GM19240 (cell line): ENCODE measurements around the gene SHC4.
"Not testable (repeated sequence)": the region's sequence is repeated elsewhere in the genome, so short reads cannot be mapped to it uniquely, and the experiment has no call there.

ENCODE experiments used
- DNase-seq: peaks from one replicate; pipeline ENCODE4 v3.0.0; 2011; ENCODE audit warnings: low spot score; ENCODE audit not compliant: insufficient read length

The SHC4 gene

GRCh38 chr15:48883699-48884098, 80.0 kb downstream of the SHC4 start:
- no peak for DNase-seq

DNA sequence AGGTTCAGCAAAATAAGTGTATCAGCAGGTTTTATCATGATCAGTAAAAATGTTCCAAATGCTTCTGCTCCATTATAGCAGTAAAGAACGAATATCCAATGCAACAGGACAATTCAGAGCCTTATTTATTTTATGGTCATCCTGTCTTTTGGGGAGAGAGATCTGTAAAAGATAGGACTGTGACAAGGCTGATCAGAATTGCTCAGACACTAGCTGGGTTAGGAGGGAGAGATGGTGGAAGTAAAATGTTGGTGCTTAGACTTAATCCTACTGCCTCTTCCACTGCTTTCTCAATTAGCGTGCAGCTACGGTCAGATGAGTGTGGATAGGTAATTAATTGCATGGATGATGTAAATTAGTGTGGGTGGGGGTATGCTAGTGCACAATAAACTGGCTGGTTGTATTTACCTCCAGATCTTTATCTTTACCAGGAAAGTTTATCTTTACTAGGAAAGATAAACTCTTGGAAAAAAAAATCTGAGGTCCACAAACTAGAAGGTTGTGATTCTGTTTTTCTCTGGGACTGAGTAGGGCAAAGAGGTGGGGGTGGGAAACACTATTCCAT, 83.6 kb downstream of the SHC4 start:
- DNase-seq = no peak

GRCh38 chr15:48877630-48878595, 85.8 kb downstream of the SHC4 start, which contains the start of gene EID1:
TSS of gene EID1 (plus strand) at chr15:48878134. CDS start at chr15:48878177, 43 bp downstream.
- peak; percentile 78 for DNase-seq

DNA sequence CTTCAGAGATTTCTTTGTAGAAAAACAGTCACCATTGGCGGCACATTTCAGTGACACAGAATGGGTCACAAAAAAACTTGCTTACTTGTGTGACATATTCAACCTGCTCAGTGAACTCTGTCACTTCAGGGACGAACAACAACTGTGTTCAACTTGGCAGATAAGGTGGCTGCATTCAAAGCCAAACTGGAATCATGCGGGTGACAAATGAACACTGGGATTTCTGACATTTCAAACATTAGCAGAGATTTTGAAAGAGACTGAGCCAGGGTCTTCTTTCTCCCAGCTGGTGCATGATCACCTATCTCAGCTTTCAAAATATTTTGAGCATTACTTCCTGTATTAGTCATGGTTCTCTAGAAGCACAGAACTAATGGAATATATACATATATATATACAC, 87.7 kb downstream of the SHC4 start:
- DNase-seq = no peak

GRCh38 chr15:48875241-48875960, 88.3 kb downstream of the SHC4 start:
- DNase-seq = no peak

- DNase-seq = no peak
These were observed 91.1 kb downstream of the SHC4 start for GRCh38 chr15:48872632-48873031.

GRCh38 chr15:48871542-48871941, 92.2 kb downstream of the SHC4 start:
- DNase-seq = no peak

DNA sequence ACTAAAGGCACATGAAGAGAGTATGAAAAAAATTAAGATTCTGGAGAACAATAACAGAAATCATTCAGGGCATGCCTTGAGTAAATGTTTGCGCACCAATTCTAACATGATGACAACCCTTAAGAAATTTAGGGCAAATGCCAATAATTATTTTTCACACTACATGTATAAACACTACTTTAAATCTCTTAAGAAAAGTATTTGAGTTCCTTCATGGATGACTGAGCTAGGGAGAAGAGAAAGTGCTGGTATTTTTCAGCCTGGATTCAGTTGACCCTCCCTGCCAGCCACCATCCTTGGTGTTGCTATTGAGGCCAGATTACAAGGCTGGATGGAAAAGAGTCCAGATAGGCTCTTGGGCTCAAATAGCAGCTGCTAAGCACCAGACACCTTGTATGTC, 93.8 kb downstream of the SHC4 start:
- no peak for DNase-seq

DNA sequence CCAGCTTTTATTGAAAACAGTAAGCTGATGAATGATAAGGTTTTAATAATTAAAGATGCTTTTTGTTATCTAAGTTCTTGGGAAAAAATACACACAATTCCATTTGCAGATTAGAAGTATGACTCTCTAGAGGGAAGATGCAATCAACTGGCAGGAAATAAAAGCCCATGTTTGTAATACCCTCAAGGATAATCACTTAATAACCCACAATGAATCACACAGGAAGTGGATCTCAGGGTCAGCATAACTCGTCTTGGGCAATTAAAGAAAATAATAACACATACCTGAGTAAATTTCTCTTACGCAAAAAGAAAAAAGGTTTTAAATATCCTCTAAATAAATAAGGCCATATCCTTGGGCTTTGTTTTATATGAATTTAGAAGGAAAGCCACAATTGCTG, 95.2 kb downstream of the SHC4 start:
- DNase-seq = no peak

GRCh38 chr15:48868023-48868422, 95.7 kb downstream of the SHC4 start:
- no peak for DNase-seq

DNA sequence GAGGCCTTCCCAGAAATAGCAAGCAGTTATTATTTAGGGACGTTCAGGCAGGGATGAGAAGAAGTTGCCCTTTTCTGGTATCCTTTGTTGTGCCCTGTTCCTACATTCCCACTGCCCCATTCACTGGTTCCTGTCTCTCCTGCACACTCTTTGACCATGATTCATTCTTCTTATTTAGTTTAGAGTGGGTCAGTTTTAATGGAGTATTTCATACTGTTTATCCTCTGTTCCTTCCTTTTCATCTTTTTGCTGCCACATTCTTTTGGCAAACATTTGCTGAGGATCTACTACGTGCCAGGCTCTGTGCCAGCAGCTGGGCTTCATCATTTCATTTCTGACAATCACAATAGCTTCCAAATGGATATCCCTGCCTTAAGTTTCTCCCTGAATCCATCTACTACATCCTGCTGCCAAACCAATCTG, 97.6 kb downstream of the SHC4 start:
- DNase-seq = no peak

DNA sequence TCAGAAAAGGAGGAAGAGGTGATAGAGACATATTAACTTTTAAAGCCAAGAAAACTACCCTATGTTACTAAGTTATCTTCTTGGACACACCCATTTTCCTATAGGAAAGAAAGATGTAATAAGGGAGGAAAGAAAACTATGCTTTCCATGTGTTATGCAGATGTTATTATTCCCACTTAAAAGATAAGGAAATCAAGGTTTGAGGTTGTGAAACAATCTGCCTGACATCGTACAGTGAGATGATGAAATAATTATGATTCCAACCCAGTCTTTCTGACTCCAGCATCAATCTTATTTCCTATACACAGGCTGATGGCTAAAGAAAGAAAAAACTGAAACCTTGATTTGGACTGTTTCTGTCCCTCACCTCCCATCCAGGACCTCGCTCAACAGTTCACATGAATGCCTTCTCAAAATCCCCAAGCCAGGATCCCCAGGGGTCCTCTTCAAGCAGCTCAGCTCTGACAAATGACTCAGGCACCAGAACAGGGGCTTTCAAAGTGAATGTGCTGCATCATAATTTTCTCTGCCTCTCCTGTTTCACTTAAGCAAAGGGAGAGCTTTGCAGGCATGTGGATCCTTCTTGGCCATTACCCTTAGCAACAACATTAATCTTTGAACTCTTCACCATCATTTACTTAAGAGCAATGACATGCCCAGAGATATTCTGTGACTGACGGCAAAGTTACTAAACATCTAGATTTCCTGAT, 98.2 kb downstream of the SHC4 start:
- no peak for DNase-seq

GRCh38 chr15:48862705-48863104, 101.0 kb downstream of the SHC4 start:
- DNase-seq = no peak

DNA sequence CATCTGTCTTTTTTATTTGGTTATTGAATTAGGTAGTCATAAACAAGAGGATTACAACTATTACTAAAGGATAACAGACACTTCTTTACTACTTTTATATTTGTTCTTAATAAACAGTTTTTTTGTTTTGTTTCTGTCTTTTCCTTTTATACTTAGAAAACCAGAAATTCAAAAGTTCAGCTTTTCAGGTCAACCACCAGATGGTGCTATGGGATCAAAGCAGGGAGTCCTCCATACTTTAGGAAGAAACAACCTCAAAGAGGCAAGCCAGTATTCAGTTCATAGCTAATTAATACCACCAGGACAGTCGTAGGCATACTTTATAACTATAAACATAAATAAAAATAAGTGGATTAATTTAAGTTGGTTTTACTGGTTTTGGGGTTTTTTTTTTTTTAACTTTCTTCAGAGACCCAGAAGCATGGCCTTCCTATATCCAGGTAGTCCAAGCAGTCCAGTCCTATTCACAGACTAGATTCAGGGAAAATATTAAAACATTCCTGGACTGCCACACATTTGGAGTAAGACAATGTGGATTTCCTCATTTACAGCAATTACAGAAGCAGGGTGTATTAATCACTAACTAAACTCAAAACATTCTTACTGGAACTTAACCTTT, 101.8 kb downstream of the SHC4 start:
- peak; percentile 10 for DNase-seq

DNA sequence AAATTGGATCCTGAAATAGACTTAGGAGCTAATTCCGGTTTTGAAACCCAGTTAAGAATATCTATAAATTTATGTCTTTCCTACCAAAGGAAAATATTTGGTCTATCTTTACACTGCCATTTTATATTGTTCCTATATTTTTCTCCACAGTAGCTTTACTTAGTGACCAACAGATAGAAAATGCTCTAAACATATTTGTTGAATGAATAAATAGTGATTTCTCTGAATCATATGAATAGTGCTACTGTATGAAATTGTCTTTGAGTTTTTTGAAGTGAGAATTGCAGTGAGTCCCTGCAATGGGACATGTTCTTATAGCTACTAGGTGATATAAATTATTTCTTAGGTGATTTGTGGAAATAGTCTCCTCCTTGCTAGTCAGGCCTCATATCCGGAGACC, 104.3 kb downstream of the SHC4 start:
- DNase-seq = no peak

GRCh38 chr15:48858401-48858800, 105.3 kb downstream of the SHC4 start:
- DNase-seq = no peak

GRCh38 chr15:48856942-48857341, 106.8 kb downstream of the SHC4 start:
- DNase-seq = no peak

DNA sequence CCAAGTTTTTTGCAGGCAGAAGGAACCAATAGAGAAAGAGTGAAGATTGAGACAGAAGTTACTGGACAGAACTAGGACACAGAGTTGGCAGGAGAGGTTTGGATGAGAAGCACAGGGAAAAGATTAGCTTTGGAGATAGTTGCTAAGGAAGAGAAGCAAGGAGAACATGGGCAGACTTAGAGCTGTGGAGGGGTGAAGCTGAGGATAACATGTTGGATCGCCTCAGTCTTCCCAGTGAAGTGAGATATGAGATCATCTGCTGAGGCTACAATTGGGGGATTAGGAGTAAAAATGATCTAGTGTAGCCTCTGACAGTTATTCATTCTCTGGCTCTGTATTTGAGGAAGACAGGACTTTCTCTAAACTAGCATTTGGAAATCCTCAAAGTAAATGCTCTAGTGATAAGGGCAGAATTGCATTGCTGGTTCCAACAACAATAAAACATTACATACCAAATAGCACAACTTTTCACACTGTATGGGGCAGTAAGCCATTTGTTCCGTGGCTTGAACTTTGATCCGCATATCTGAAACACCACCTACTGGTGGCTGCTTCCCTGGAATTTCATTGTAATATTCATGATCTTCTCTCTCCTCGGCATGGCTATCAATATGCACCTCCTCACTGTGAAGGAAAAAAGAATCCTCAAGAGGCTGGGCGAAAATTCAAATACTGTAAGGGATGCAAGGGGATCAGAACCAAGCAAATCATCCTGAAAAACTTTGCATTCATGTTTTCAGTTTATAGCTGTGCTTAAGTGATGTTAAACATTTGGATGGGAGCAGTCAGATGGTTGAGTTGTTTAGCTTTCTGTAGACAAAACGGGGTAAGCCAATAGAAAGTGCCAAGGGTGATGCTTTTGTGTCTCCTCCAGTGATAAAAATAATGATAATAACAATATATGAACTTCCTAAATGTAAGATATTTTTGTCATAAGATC, 107.9 kb downstream of the SHC4 start:
- no peak for DNase-seq

- not testable (repeated sequence) for DNase-seq
These were observed 109.3 kb downstream of the SHC4 start for GRCh38 chr15:48854434-48854833.

DNA sequence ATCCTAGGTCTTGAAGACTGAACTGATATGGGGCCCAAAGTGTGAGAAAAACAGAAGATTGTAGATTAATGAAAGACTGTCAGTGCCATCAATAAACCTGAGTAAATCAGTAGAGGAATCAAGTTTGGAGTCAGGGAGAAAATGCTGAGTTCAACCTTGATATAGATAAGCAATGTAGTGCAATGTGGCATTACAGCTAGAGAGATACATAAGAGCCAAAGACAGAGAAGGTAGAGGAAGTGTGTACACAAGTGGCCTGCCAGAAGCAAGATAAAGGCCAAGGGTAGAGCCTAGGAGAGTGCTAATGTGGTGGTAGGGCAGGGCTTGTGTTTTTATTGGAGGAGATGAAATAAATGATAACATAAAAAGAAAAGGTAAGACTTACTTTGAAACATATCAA, 111.8 kb downstream of the SHC4 start:
- no peak for DNase-seq
